K562 (cell line): ENCODE measurements around the gene NUDT22.

ENCODE experiments used
- EP300 ChIP-seq: IDR thresholded peaks from 2 replicates; pipeline ENCODE4 v1.6.1; 2012; ENCODE audit warnings: low read length, improper control_type of control experiment
- NR2C2 ChIP-seq, 2 experiments: fragments of 200-800 bp in 1 of 2; sonication (Bioruptor generic) in 1 of 2; sonication (generic) in 1 of 2; formaldehyde crosslinking in 1 of 2; IDR thresholded peaks; 2 replicates each; pipeline versions ENCODE4 v1.6.1 to v1.8.0; 2016 to 2022; ENCODE audit warnings: mild to moderate bottlenecking in 1 of 2, missing compliant biosample characterization in 1 of 2, missing genetic modification characterization in 1 of 2, missing genetic modification reagents in 1 of 2
- ZFP36 ChIP-seq: fragments of 150-350 bp; IDR thresholded peaks from 2 replicates; pipeline ENCODE4 v1.6.1; 2018; ENCODE audit warnings: low read length, low read depth; ENCODE audit not compliant: partially characterized antibody
- ZNF212 ChIP-seq: fragments of 450-650 bp; formaldehyde crosslinking; IDR thresholded peaks from 2 replicates; pipeline ENCODE4 v1.4.0; 2020; ENCODE audit warnings: mild to moderate bottlenecking
- ZNF232 ChIP-seq: sonication (generic); formaldehyde crosslinking; IDR thresholded peaks from 2 replicates; pipeline ENCODE4 v1.8.0; 2022; ENCODE audit warnings: mild to moderate bottlenecking, missing genetic modification reagents
- ZNF431 ChIP-seq: sonication (generic); formaldehyde crosslinking; IDR thresholded peaks from 2 replicates; pipeline ENCODE4 v1.8.0; 2022; ENCODE audit warnings: mild to moderate bottlenecking, missing genetic modification reagents
- ZNF644 ChIP-seq: fragments of 200-800 bp; sonication (Bioruptor generic); IDR thresholded peaks from 2 replicates; pipeline ENCODE4 v1.6.1; 2016; ENCODE audit warnings: low read depth, missing genetic modification characterization, missing compliant biosample characterization
- TF ChIP-seq, protein P1 (sequence below): fragments of 450-650 bp; IDR thresholded peaks from 2 replicates; pipeline ENCODE4 v1.6.1; 2016; ENCODE audit warnings: borderline replicate concordance
- TF ChIP-seq, protein P2 (sequence below): fragments of 450-650 bp; IDR thresholded peaks from 2 replicates; pipeline ENCODE4 v1.6.1; 2018; ENCODE audit not compliant: partially characterized antibody
- TF ChIP-seq, protein P3 (sequence below): sonication (generic); formaldehyde crosslinking; IDR thresholded peaks from 2 replicates; pipeline ENCODE4 v1.9.0; 2022; ENCODE audit warnings: mild to moderate bottlenecking, missing genetic modification reagents

DNA sequence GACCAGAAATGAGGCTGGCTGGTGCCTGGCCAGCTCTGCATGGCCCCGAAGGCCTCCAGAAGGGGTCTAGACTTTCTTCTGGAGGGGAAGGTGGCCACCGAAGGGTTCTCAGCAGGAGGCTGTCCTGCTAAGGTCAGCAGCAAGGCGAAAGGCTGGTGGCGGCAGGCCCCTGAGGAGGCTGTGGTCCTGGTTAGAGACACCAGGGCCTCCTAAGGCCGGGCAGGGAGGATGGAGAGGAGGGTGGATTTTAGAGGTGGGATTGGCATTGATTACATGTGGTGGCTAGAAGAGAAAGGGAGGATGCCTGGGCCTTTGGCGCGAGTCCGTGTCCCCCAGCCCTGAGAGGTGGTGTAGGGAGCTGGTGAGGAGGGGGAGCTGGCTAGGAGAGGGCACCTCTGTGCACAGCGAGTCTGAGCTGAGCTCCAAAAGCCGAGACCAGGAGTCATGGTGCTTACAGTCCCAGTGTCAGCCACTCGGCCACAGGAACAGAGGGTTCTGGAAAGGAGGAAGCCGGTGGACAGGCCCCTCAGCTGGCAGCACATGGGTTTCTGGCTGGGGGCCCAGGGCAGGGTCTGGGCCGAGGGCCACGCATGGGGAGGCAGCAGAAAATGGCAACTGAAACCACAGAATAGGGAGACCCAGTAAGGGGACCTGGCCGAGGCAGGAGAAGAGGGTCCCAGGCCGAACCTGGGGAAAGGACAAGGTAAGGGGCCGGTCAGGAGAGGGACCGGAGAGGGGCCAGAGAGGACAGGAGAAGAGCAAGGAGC, 17.1 kb upstream of the NUDT22 start:
- TF ChIP-seq ZNF212 (CRISPR knock-in tag): no peak
- TF ChIP-seq, protein P1, sequence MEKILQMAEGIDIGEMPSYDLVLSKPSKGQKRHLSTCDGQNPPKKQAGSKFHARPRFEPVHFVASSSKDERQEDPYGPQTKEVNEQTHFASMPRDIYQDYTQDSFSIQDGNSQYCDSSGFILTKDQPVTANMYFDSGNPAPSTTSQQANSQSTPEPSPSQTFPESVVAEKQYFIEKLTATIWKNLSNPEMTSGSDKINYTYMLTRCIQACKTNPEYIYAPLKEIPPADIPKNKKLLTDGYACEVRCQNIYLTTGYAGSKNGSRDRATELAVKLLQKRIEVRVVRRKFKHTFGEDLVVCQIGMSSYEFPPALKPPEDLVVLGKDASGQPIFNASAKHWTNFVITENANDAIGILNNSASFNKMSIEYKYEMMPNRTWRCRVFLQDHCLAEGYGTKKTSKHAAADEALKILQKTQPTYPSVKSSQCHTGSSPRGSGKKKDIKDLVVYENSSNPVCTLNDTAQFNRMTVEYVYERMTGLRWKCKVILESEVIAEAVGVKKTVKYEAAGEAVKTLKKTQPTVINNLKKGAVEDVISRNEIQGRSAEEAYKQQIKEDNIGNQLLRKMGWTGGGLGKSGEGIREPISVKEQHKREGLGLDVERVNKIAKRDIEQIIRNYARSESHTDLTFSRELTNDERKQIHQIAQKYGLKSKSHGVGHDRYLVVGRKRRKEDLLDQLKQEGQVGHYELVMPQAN: no peak
- TF ChIP-seq NR2C2 (CRISPR knock-in tag; IDR thresholded peaks at IDR 0.05): no peak
- no peak for TF ChIP-seq NR2C2 (tag; IDR thresholded peaks at IDR 0.05)
- TF ChIP-seq EP300: no peak
- TF ChIP-seq ZFP36: no peak
- TF ChIP-seq, protein P2, sequence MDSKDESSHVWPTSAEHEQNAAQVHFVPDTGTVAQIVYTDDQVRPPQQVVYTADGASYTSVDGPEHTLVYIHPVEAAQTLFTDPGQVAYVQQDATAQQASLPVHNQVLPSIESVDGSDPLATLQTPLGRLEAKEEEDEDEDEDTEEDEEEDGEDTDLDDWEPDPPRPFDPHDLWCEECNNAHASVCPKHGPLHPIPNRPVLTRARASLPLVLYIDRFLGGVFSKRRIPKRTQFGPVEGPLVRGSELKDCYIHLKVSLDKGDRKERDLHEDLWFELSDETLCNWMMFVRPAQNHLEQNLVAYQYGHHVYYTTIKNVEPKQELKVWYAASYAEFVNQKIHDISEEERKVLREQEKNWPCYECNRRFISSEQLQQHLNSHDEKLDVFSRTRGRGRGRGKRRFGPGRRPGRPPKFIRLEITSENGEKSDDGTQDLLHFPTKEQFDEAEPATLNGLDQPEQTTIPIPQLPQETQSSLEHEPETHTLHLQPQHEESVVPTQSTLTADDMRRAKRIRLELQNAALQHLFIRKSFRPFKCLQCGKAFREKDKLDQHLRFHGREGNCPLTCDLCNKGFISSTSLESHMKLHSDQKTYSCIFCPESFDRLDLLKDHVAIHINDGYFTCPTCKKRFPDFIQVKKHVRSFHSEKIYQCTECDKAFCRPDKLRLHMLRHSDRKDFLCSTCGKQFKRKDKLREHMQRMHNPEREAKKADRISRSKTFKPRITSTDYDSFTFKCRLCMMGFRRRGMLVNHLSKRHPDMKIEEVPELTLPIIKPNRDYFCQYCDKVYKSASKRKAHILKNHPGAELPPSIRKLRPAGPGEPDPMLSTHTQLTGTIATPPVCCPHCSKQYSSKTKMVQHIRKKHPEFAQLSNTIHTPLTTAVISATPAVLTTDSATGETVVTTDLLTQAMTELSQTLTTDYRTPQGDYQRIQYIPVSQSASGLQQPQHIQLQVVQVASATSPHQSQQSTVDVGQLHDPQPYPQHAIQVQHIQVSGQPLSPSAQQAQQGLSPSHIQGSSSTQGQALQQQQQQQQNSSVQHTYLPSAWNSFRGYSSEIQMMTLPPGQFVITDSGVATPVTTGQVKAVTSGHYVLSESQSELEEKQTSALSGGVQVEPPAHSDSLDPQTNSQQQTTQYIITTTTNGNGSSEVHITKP: no peak
- TF ChIP-seq ZNF644: no peak
- no peak for TF ChIP-seq ZNF232 (CRISPR knock-in tag)
- TF ChIP-seq, protein P3, sequence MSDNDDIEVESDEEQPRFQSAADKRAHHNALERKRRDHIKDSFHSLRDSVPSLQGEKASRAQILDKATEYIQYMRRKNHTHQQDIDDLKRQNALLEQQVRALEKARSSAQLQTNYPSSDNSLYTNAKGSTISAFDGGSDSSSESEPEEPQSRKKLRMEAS (CRISPR knock-in tag): no peak
- no peak for TF ChIP-seq ZNF431 (CRISPR knock-in tag)
